Esophagus squamous epithelium (tissue), 5 donors: ENCODE data around the gene TGM5. TPM values are rescaled to one million over a fixed set of nuclear protein-coding genes. Genes with fewer than 3 reads are reported as not detected.
A peak's percentile ranks its signal among the peaks of the same experiment; 100 is the strongest.

Experiments
- DNase-seq: peaks from one replicate; lab custom pipeline; 2025; lab: John Stamatoyannopoulos, UW
- H3K27ac ChIP-seq, 4 donors: fragments of 200-600 bp; sonication (generic); one replicate each; pipeline ENCODE4 v1.5.1; 2016 to 2019; ENCODE audit warnings: mild to moderate bottlenecking in 1 of 4
- H3K27me3 ChIP-seq, 4 donors: fragments of 200-600 bp; sonication (generic); 1 replicate in 3 of 4; 2 replicates in 1 of 4; pipeline versions ENCODE4 v1.5.1 to v1.6.0; 2017 to 2021; ENCODE audit warnings: antibody characterized with exemption in 1 of 4
- H3K36me3 ChIP-seq, 3 donors: fragments of 200-600 bp; sonication (generic); one replicate each; pipeline ENCODE4 v1.5.1; 2016 to 2019
- H3K4me1 ChIP-seq, 3 donors: fragments of 200-600 bp; sonication (generic); one replicate each; pipeline ENCODE4 v1.5.1; 2017 to 2019
- H3K4me3 ChIP-seq, 4 donors: fragments of 200-600 bp; sonication (generic); 1 replicate in 3 of 4; 2 replicates in 1 of 4; pipeline ENCODE4 v1.5.1; 2016 to 2019; ENCODE audit warnings: mild to moderate bottlenecking in 2 of 4, moderate library complexity in 1 of 4
- H3K9me3 ChIP-seq, 3 donors: fragments of 200-600 bp; sonication (generic); one replicate each; pipeline ENCODE4 v1.5.1; 2016 to 2019
- POLR2A ChIP-seq, 4 donors: fragments of 450-650 bp; IDR thresholded peaks; one replicate each; pipeline ENCODE4 v1.6.1; 2017; ENCODE audit warnings: antibody characterized with exemption in 4 of 4, mild to moderate bottlenecking in 4 of 4, moderate library complexity in 3 of 4
- WGBS, 2 donors: methylation state at CpG; one replicate each; pipeline ENCODE4 v1.1.5; 2018; 5-methylcytosine and 5-hydroxymethylcytosine counted together
- intact Hi-C: fragments of 100-400 bp; cut with DNase I; formaldehyde crosslinking; loops from one replicate; pipeline ENCODE4 v1.15.0; 2022
- total RNA-seq, 4 donors: library from RNA; depleted of rRNA; stranded (reverse); fragments of >200 nt; gene quantifications; one replicate each; pipeline ENCODE4 v1.1.0, GENCODE V29; 2016
- TF ChIP-seq, protein P1 (sequence below), 6 experiments: fragments of 450-650 bp in 4 of 6; fragments of 200-600 bp in 2 of 6; sonication (generic) in 2 of 6; IDR thresholded peaks; one replicate each; pipeline ENCODE4 v1.5.1; 2016 to 2019; ENCODE audit warnings: antibody characterized with exemption in 6 of 6, mild to moderate bottlenecking in 4 of 6, moderate library complexity in 4 of 6
- donor health status: DM: yes; HTN: yes; CAD: no.

TGM5 gene
- total RNA-seq, 4 donors from 2014 or later: 6.7 to 36.1 (median 15.6) TPM

GRCh38 chr15:43251185-43251870, 15.4 kb downstream of the TGM5 start:
- H3K36me3 ChIP-seq: no peaks in the 10 kb centered on the region
- no peaks in the 10 kb centered on the region for H3K27me3 ChIP-seq
- WGBS, 2 donors: 74 to 75% methylated on average over 7 to 8 of the region's 8 CpGs
- TF ChIP-seq, protein P1, sequence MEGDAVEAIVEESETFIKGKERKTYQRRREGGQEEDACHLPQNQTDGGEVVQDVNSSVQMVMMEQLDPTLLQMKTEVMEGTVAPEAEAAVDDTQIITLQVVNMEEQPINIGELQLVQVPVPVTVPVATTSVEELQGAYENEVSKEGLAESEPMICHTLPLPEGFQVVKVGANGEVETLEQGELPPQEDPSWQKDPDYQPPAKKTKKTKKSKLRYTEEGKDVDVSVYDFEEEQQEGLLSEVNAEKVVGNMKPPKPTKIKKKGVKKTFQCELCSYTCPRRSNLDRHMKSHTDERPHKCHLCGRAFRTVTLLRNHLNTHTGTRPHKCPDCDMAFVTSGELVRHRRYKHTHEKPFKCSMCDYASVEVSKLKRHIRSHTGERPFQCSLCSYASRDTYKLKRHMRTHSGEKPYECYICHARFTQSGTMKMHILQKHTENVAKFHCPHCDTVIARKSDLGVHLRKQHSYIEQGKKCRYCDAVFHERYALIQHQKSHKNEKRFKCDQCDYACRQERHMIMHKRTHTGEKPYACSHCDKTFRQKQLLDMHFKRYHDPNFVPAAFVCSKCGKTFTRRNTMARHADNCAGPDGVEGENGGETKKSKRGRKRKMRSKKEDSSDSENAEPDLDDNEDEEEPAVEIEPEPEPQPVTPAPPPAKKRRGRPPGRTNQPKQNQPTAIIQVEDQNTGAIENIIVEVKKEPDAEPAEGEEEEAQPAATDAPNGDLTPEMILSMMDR (IDR thresholded peaks at IDR 0.05): no peak
- TF ChIP-seq POLR2A (IDR thresholded peaks at IDR 0.05): no peak
- DNase-seq: no peak
- peaks cover 0 to 35% (median 6%) of the 10 kb centered on the region in 3 donors for H3K4me1 ChIP-seq
- H3K27ac ChIP-seq: peak overlapping the region in 3 of 4 donors; percentile 20 to 70 (median 62)
- no peaks in the 10 kb centered on the region for H3K9me3 ChIP-seq
- no peak overlapping the region for H3K4me3 ChIP-seq
- intact Hi-C loops: no loop called here

- H3K27me3 ChIP-seq: no peaks in the 10 kb centered on the region
- H3K36me3 ChIP-seq: no peaks in the 10 kb centered on the region
- peak overlapping the region in 3 of 4 donors; percentile 20 to 70 (median 62) for H3K27ac ChIP-seq
- no peak overlapping the region for H3K4me3 ChIP-seq
- intact Hi-C loops: no loop called here
- no peak for TF ChIP-seq POLR2A (IDR thresholded peaks at IDR 0.05)
- TF ChIP-seq, protein P1 (IDR thresholded peaks at IDR 0.05): no peak
- H3K9me3 ChIP-seq: no peaks in the 10 kb centered on the region
- peaks cover 0 to 35% (median 6%) of the 10 kb centered on the region in 3 donors for H3K4me1 ChIP-seq
- 36 to 43% methylated on average over 2 of the region's 2 CpGs for WGBS, 2 donors
- no peak for DNase-seq
These were observed 15.9 kb downstream of the TGM5 start for GRCh38 chr15:43250785-43251184.

- intact Hi-C loops: no loop called here
- H3K4me3 ChIP-seq: no peak overlapping the region
- H3K9me3 ChIP-seq: no peaks in the 10 kb centered on the region
- TF ChIP-seq POLR2A (IDR thresholded peaks at IDR 0.05): no peak
- TF ChIP-seq, protein P1 (IDR thresholded peaks at IDR 0.05): no peak
- H3K27ac ChIP-seq: no peak overlapping the region
- no peaks in the 10 kb centered on the region for H3K27me3 ChIP-seq
- WGBS, 2 donors: 41 to 59% methylated on average over 5 of the region's 5 CpGs
- H3K36me3 ChIP-seq: no peaks in the 10 kb centered on the region
- DNase-seq: no peak
- peaks cover 0 to 35% (median 6%) of the 10 kb centered on the region in 3 donors for H3K4me1 ChIP-seq
These were observed 17.0 kb downstream of the TGM5 start for GRCh38 chr15:43249699-43250203.

- no peak for TF ChIP-seq POLR2A (IDR thresholded peaks at IDR 0.05)
- TF ChIP-seq, protein P1 (IDR thresholded peaks at IDR 0.05): no peak
- WGBS, 2 donors: 61 to 79% methylated on average over 2 of the region's 2 CpGs
- Histone ChIP-seq H3K9me3 (no peaks in the 10 kb centered on the region), H3K4me3 (no peak overlapping the region), H3K27me3 (no peaks in the 10 kb centered on the region), H3K36me3 (no peaks in the 10 kb centered on the region), H3K27ac (no peak overlapping the region), H3K4me1 (peaks cover 0 to 30% (median 5%) of the 10 kb centered on the region in 3 donors)
- DNase-seq: no peak
- intact Hi-C loops: no loop called here
These were observed 17.5 kb downstream of the TGM5 start for GRCh38 chr15:43249236-43249635.

DNA sequence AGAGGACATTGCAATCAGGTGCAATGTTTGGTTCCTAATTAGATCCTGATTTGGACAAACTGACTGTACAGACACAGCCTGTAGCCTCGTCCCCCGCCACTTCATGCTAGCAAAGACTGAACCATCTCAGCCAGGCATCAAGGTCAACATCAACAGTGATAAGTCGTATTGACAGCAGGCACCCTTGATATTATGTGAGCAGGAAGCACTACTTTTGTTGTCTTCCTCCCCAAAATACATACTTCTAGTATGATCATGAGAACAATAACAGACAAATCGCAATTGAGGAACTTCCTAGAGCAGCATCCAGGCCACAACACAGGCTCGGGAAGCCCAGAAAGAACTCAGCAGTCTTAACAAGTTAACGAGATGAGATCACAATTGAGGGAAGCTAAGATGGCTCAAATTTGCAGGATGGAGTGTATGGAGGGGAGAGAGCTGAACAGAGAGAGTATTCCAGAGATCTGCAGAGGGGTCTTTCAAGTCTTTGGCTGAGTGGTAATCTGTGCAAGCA, 20.4 kb downstream of the TGM5 start:
- no peak for DNase-seq
- Histone ChIP-seq H3K4me3 (no peak overlapping the region), H3K9me3 (no peaks in the 10 kb centered on the region), H3K4me1 (peaks cover 0 to 26% (median 0%) of the 10 kb centered on the region in 3 donors), H3K36me3 (no peaks in the 10 kb centered on the region), H3K27me3 (no peaks in the 10 kb centered on the region), H3K27ac (no peak overlapping the region)
- 66% methylated on average over 5 to 6 of the region's 6 CpGs for WGBS, 2 donors
- intact Hi-C loops: no loop called here
- TF ChIP-seq POLR2A (IDR thresholded peaks at IDR 0.05): no peak
- TF ChIP-seq, protein P1 (IDR thresholded peaks at IDR 0.05): no peak
